Uterus (tissue), 4 donors: ENCODE results near the gene CLSTN2. TPM values are rescaled to one million over a fixed set of nuclear protein-coding genes. Genes with fewer than 3 reads are reported as not detected.

Source experiments
- DNase-seq, 2 donors: peaks; one replicate each; pipeline ENCODE4 v3.0.0-alpha.2; 2019 to 2020
- H3K27ac ChIP-seq, 2 donors: fragments of 200-600 bp; sonication (generic); 1 replicate in 1 of 2; 2 replicates in 1 of 2; pipeline ENCODE4 v1.5.1; 2016 to 2018
- H3K27me3 ChIP-seq, 2 donors: fragments of 200-600 bp; sonication (generic); one replicate each; pipeline ENCODE4 v1.5.1; 2018 to 2019; ENCODE audit warnings: control low read depth in 1 of 2
- H3K36me3 ChIP-seq, 2 donors: fragments of 200-600 bp; sonication (generic); one replicate each; pipeline ENCODE4 v1.5.1; 2019; ENCODE audit warnings: control low read depth in 1 of 2
- H3K4me1 ChIP-seq, 2 donors: fragments of 200-600 bp; sonication (generic); one replicate each; pipeline ENCODE4 v1.5.1; 2018 to 2019; ENCODE audit warnings: control low read depth in 1 of 2
- H3K4me3 ChIP-seq, 2 donors: fragments of 200-600 bp; sonication (generic); 1 replicate in 1 of 2; 2 replicates in 1 of 2; pipeline ENCODE4 v1.5.1; 2018 to 2019; ENCODE audit warnings: mild to moderate bottlenecking in 1 of 2
- H3K9me3 ChIP-seq, 2 donors: fragments of 200-600 bp; sonication (generic); one replicate each; pipeline ENCODE4 v1.5.1; 2019; ENCODE audit warnings: control low read depth in 1 of 2
- POLR2A ChIP-seq, 2 donors: fragments of 450-650 bp; IDR thresholded peaks; one replicate each; pipeline ENCODE4 v1.6.1; 2016; ENCODE audit warnings: antibody characterized with exemption in 2 of 2, mild to moderate bottlenecking in 1 of 2, moderate library complexity in 1 of 2
- intact Hi-C: fragments of 100-400 bp; cut with DNase I; formaldehyde crosslinking; loops from one replicate; pipeline ENCODE4 v1.15.1; 2023; ENCODE audit warnings: low total_unique reads
- total RNA-seq, 4 donors: library from RNA; depleted of rRNA in 3 of 4; stranded (reverse); fragments of >200 nt in 3 of 4; gene quantifications; one replicate each; pipeline versions ENCODE4 v1.1.0 to v1.2.4, GENCODE V29; 2014 to 2023
- TF ChIP-seq, protein P1 (sequence below), 4 experiments: fragments of 200-600 bp in 2 of 4; fragments of 450-650 bp in 2 of 4; sonication (generic) in 2 of 4; IDR thresholded peaks; one replicate each; pipeline ENCODE4 v1.5.1; 2016 to 2019; ENCODE audit warnings: antibody characterized with exemption in 4 of 4, mild to moderate bottlenecking in 2 of 4, moderate library complexity in 1 of 4
- donor health status: DM: yes; HTN: yes; CAD: no.

CLSTN2 gene
- total RNA-seq, 4 donors from 2014 or later = 4.7 to 32.2 (median 19.2) TPM

DNA sequence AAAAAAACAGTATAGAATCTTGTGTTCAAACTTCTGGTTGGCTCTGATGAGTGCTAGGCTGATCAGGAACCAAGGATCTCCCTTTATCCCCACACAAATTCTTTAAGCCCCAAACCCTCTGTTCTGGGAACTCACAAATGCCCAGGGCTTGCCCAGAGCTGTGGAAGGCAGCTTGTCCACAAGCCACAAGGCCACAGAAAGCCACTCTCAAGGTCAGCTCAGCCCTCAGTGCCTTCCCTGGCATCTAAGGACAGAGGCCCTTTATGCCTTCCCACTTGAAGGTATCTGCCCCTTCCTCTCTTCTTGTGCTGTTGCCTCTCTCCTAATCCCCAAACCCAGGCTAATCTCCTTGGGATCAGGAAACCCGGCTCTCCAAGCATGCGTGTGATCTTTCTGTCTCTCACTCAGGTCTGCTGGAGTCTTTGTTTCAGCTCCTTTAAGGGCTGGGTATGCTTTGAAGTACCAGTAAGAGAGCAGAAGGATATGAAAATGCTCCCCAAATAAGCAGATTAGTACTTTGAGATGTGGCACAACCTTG is 597.9 kb downstream of the CLSTN2 start:
- H3K27ac ChIP-seq = no peak overlapping the region
- intact Hi-C loops = no loop called here
- no peak for DNase-seq
- H3K36me3 ChIP-seq = no peaks in the 10 kb centered on the region
- TF ChIP-seq, protein P1, sequence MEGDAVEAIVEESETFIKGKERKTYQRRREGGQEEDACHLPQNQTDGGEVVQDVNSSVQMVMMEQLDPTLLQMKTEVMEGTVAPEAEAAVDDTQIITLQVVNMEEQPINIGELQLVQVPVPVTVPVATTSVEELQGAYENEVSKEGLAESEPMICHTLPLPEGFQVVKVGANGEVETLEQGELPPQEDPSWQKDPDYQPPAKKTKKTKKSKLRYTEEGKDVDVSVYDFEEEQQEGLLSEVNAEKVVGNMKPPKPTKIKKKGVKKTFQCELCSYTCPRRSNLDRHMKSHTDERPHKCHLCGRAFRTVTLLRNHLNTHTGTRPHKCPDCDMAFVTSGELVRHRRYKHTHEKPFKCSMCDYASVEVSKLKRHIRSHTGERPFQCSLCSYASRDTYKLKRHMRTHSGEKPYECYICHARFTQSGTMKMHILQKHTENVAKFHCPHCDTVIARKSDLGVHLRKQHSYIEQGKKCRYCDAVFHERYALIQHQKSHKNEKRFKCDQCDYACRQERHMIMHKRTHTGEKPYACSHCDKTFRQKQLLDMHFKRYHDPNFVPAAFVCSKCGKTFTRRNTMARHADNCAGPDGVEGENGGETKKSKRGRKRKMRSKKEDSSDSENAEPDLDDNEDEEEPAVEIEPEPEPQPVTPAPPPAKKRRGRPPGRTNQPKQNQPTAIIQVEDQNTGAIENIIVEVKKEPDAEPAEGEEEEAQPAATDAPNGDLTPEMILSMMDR (IDR thresholded peaks at IDR 0.05) = no peak
- TF ChIP-seq POLR2A (IDR thresholded peaks at IDR 0.05) = no peak
- H3K4me1 ChIP-seq = no peaks in the 10 kb centered on the region
- H3K27me3 ChIP-seq = no peaks in the 10 kb centered on the region
- H3K4me3 ChIP-seq = no peak overlapping the region
- no peaks in the 10 kb centered on the region for H3K9me3 ChIP-seq

DNA sequence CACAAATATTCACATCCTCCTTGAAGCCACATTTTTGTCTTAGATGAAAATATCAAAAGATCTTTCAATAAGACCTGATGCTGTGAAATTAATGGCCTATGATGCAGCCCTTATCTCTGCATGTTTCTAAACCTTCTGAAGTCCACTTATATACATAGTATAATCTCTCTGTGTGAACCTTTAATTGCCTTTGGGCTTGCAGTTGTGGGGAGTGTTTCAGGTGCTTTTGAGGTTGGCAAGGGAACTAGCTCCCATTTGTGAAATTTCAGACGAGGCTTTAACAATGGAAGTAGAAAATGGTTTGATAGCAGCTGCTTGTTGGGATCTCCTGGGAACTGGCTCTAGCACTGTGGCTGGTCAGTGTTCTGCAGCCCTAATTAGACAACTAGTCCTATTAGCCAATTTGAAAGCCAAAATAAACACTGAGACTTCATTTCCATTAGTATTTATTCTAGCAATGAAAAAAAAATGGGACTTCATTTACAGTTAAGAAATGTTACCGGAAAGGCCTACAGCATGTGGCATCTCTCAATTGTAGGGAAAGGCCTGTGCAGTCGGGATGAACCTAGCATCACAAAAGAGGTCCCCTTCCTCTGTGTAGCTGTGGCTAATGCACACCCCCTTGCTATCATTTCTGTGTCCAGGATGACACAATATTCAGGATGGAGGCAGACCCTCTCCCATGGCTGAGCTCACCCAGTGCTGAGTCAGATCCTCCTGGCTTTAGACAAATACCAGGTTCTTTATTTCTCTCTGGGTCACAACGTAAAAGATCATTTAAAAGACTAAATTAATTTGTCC is 602.1 kb downstream of the CLSTN2 start:
- DNase-seq = no peak
- Histone ChIP-seq H3K36me3 (no peaks in the 10 kb centered on the region), H3K9me3 (no peaks in the 10 kb centered on the region), H3K4me1 (no peaks in the 10 kb centered on the region), H3K4me3 (no peak overlapping the region), H3K27me3 (no peaks in the 10 kb centered on the region), H3K27ac (no peak overlapping the region)
- TF ChIP-seq POLR2A (IDR thresholded peaks at IDR 0.05) = no peak
- TF ChIP-seq, protein P1 (IDR thresholded peaks at IDR 0.05) = no peak
- intact Hi-C loops = no loop called here

DNA sequence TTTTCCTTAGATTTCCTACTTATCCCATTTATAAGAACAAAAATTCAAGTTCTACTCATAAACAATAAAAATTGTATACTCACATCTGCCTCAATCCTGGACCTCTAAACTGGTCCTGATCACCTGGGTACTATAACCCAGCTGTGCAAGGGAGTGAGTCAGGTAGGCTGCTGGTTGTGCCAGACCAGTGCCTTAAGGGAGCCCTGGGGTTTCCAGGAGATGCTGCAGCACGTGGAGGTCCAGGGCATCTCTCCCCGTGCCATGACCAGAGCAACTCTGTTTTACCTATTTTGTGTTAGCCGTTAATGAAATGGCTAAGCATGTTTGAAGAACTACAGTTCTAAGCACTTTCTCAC is 602.7 kb downstream of the CLSTN2 start:
- Histone ChIP-seq H3K27me3 (no peaks in the 10 kb centered on the region), H3K9me3 (no peaks in the 10 kb centered on the region), H3K4me3 (no peak overlapping the region), H3K4me1 (no peaks in the 10 kb centered on the region), H3K36me3 (no peaks in the 10 kb centered on the region), H3K27ac (no peak overlapping the region)
- TF ChIP-seq, protein P1 (IDR thresholded peaks at IDR 0.05) = no peak
- TF ChIP-seq POLR2A (IDR thresholded peaks at IDR 0.05) = no peak
- DNase-seq = no peak
- intact Hi-C loops = no loop called here

DNA sequence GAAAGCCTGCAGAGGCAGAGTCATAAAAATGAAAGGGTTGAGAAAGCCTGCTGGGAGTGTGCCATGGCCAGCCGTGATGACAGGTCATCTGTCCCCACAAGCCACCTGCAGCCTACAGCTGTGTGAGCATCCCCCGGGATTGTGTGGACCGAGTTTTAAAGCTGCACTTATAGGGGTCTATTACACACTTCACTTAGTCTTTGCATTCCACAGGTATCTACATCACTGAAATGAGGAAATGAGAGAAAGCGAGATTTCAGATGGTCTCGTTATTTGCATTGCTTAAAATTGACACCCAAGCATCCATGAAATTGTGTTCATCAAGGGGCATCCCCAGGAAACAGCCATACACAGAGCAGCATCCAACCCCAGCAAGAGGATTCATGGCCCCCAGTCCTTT is 605.3 kb downstream of the CLSTN2 start:
- H3K36me3 ChIP-seq = no peaks in the 10 kb centered on the region
- TF ChIP-seq POLR2A (IDR thresholded peaks at IDR 0.05) = no peak
- TF ChIP-seq, protein P1 (IDR thresholded peaks at IDR 0.05) = no peak
- no peaks in the 10 kb centered on the region for H3K27me3 ChIP-seq
- no peaks in the 10 kb centered on the region for H3K4me1 ChIP-seq
- DNase-seq = no peak
- no peak overlapping the region for H3K27ac ChIP-seq
- intact Hi-C loops = no loop called here
- no peaks in the 10 kb centered on the region for H3K9me3 ChIP-seq
- H3K4me3 ChIP-seq = no peak overlapping the region

DNA sequence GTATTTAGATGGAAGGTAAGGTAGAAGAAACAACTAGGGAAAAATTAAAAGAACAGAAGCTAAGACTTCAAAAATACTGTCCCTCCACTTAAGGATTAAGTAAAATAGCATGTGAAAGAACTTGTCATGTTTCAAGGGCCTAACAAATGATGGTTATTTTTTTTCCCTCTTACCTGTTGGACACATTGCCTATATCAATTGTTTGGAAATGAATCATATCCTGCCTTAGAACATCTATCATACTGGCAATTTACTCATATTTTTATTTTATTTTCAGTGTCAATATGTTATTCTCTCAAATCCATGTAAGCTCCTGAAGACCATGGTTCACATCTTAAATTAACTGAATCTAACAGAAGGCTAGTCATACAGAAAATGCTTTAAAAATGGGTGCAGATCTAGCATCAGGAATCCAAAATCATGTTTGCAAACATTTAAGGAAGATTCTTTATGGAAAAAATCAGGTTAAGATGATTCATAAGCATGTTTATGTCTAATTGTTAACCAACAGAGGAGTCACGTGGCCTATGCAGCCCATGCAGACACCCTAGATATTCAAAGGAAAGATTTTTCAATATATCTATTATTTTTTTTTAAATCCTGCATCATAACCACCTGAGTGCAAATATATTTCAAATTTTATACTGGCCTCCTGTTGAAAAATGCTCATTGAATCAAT is 607.1 kb downstream of the CLSTN2 start:
- intact Hi-C loops = no loop called here
- Histone ChIP-seq H3K27ac (no peak overlapping the region), H3K4me1 (peaks cover 0 to 7% of the 10 kb centered on the region in 2 donors), H3K36me3 (no peaks in the 10 kb centered on the region), H3K4me3 (no peak overlapping the region), H3K27me3 (no peaks in the 10 kb centered on the region), H3K9me3 (no peaks in the 10 kb centered on the region)
- DNase-seq = no peak
- TF ChIP-seq POLR2A (IDR thresholded peaks at IDR 0.05) = no peak
- TF ChIP-seq, protein P1 (IDR thresholded peaks at IDR 0.05) = no peak
